Keratinocyte (primary cell): ENCODE data around the gene ELF1. TPM values are rescaled to one million over a fixed set of nuclear protein-coding genes. Genes with fewer than 3 reads are reported as not detected.

Experiments
- DNase-seq: peaks from one replicate; pipeline ENCODE4 v3.0.0-alpha.2; 2011; ENCODE audit warnings: low read depth, missing footprints, low spot score
- FAIRE-seq: peaks from 2 replicates; lab custom pipeline; 2011; peaks lifted over from hg19 to GRCh38; lab: Jason Lieb, UNC
- H2AFZ ChIP-seq: 2 replicates; pipeline ENCODE4 v1.6.0; 2012; ENCODE audit warnings: low read length, control low read depth, inconsistent platforms; ENCODE audit not compliant: control insufficient read depth
- H3K27ac ChIP-seq: 2 replicates; pipeline ENCODE4 v1.5.1; 2011; ENCODE audit warnings: low read length; ENCODE audit not compliant: control insufficient read depth, insufficient read depth
- H3K27me3 ChIP-seq: 3 replicates; pipeline ENCODE4 v1.6.0; 2011; ENCODE audit warnings: low read length; ENCODE audit not compliant: control insufficient read depth, insufficient read depth; ENCODE audit errors: extremely low read depth
- H3K36me3 ChIP-seq, 2 experiments: 2 replicates in 1 of 2; 3 replicates in 1 of 2; pipeline ENCODE4 v1.5.1; 2011; ENCODE audit warnings: low read length in 2 of 2, mild to moderate bottlenecking in 1 of 2; ENCODE audit not compliant: control insufficient read depth in 2 of 2, insufficient read depth in 2 of 2; ENCODE audit errors: extremely low read depth in 1 of 2
- H3K4me1 ChIP-seq: 3 replicates; pipeline ENCODE4 v1.5.1; 2011; ENCODE audit warnings: low read length; ENCODE audit not compliant: control insufficient read depth, insufficient read depth; ENCODE audit errors: extremely low read depth
- H3K4me2 ChIP-seq: 3 replicates; pipeline ENCODE4 v1.6.0; 2011; ENCODE audit warnings: low read depth, low read length; ENCODE audit not compliant: control insufficient read depth, insufficient read depth; ENCODE audit errors: extremely low read depth
- H3K4me3 ChIP-seq, 3 experiments: fragments of 200-600 bp in 1 of 3; sonication (generic) in 1 of 3; 2 replicates in 2 of 3; 3 replicates in 1 of 3; pipeline ENCODE4 v1.5.1; 2011 to 2016; ENCODE audit warnings: low read length in 3 of 3, mild to moderate bottlenecking in 3 of 3, control low read depth in 2 of 3, inconsistent platforms in 1 of 3, low read depth in 1 of 3, mixed read lengths in 1 of 3, mixed run types in 1 of 3, moderate library complexity in 1 of 3; ENCODE audit not compliant: control insufficient read depth in 2 of 3, insufficient read depth in 2 of 3; ENCODE audit errors: extremely low read depth in 1 of 3
- H3K79me2 ChIP-seq: 2 replicates; pipeline ENCODE4 v1.6.0; 2012; ENCODE audit warnings: low read length; ENCODE audit not compliant: control insufficient read depth, insufficient read depth
- H3K9ac ChIP-seq: 3 replicates; pipeline ENCODE4 v1.6.0; 2011; ENCODE audit warnings: low read length; ENCODE audit not compliant: control insufficient read depth, insufficient read depth; ENCODE audit errors: extremely low read depth
- H3K9me1 ChIP-seq: 3 replicates; pipeline ENCODE4 v1.6.0; 2011; ENCODE audit warnings: low read length; ENCODE audit not compliant: control insufficient read depth, insufficient read depth; ENCODE audit errors: extremely low read depth
- H3K9me3 ChIP-seq: 2 replicates; pipeline ENCODE4 v1.5.1; 2012; ENCODE audit warnings: low read depth, low read length; ENCODE audit not compliant: control insufficient read depth
- H4K20me1 ChIP-seq: 3 replicates; pipeline ENCODE4 v1.6.0; 2011; ENCODE audit warnings: low read length; ENCODE audit not compliant: control insufficient read depth, insufficient read depth; ENCODE audit errors: extremely low read depth
- CTCF ChIP-seq, 3 experiments: IDR thresholded peaks in 1 of 3; conservative IDR thresholded peaks in 1 of 3; optimal IDR thresholded peaks in 1 of 3; 2 replicates in 2 of 3; 3 replicates in 1 of 3; pipeline versions ENCODE3 to v1.5.1; 2011; ENCODE audit warnings: low read length in 3 of 3, mild to moderate bottlenecking in 3 of 3, moderate library complexity in 2 of 3, control low read depth in 1 of 3, inconsistent platforms in 1 of 3; ENCODE audit not compliant: insufficient read depth in 2 of 3; ENCODE audit errors: extremely low read depth in 1 of 3
- EZH2 ChIP-seq: IDR thresholded peaks from one replicate; pipeline ENCODE4 v1.6.1; 2012; ENCODE audit warnings: inconsistent platforms, mild to moderate bottlenecking, low read length, moderate library complexity
- dilution Hi-C: fragments of 300-500 bp; cut with MboI; formaldehyde crosslinking; loops from one replicate; pipeline ENCODE4 v1.7.0; 2020; ENCODE audit warnings: low sequenced_read_pairs; ENCODE audit not compliant: extremely low pct_ligation_motif_present
- polyA plus RNA-seq, 5 experiments: library from polyadenylated mRNA; depleted of rRNA in 3 of 5; stranded (reverse) in 3 of 5; stranded (forward) in 1 of 5; unstranded in 1 of 5; fragments of >200 nt; gene quantifications; 1 replicate in 1 of 5; 2 replicates in 3 of 5; 3 replicates in 1 of 5; pipeline versions ENCODE4 v1.2.1 to v1.2.3, GENCODE V29; 2011 to 2012; ENCODE audit warnings: missing spikeins in 2 of 5, low read depth in 1 of 5, low replicate concordance in 1 of 5

The ELF1 gene
- polyA plus RNA-seq, 1 donor (not counting 4 experiments of a cell fraction or from before 2014, with no cell fraction given) = 57.6 TPM

- H3K4me1 ChIP-seq = peaks cover 23% of the 10 kb centered on the region
- dilution Hi-C loops = no loop called here
- H3K9me1 ChIP-seq = no peaks in the 10 kb centered on the region
- peaks cover 5% of the 10 kb centered on the region for H4K20me1 ChIP-seq
- no peak overlapping the region for H3K4me2 ChIP-seq
- H3K4me3 ChIP-seq = no peak overlapping the region
- FAIRE-seq (no peak), DNase-seq (no peak)
- peaks cover 89% of the 10 kb centered on the region for H3K79me2 ChIP-seq
- H3K27ac ChIP-seq = no peak overlapping the region
- no peak overlapping the region for H3K9ac ChIP-seq
- H3K27me3 ChIP-seq = no peaks in the 10 kb centered on the region
- H3K36me3 ChIP-seq = peaks cover 3 to 10% of the 10 kb centered on the region in 2 experiments
- TF ChIP-seq CTCF (optimal IDR thresholded peaks at IDR 0.05 in 1 of 3, IDR thresholded peaks at IDR 0.05 in 1 of 3, conservative IDR thresholded peaks at IDR 0.05 in 1 of 3; ENCODE audit: extremely low read depth in 1 of 3, insufficient read depth in 2 of 3, low read length in 3 of 3) (no peak), EZH2 (no peak)
- H2AFZ ChIP-seq = no peak overlapping the region
- H3K9me3 ChIP-seq = no peaks in the 10 kb centered on the region
Measured at GRCh38 chr13:41011382-41011956, 7.6 kb downstream of the ELF1 start.

- Histone ChIP-seq H3K79me2 (peaks cover 90% of the 10 kb centered on the region), H3K9me3 (no peaks in the 10 kb centered on the region), H3K9me1 (no peaks in the 10 kb centered on the region), H3K9ac (no peak overlapping the region), H3K36me3 (peaks cover 3 to 6% of the 10 kb centered on the region in 2 experiments), H3K27me3 (no peaks in the 10 kb centered on the region), H3K4me1 (peaks cover 21% of the 10 kb centered on the region), H3K4me3 (no peak overlapping the region), H3K27ac (peak overlapping the region; percentile 71), H4K20me1 (peaks cover 5% of the 10 kb centered on the region), H3K4me2 (peak overlapping the region; percentile 32), H2AFZ (no peak overlapping the region)
- TF ChIP-seq CTCF (optimal IDR thresholded peaks at IDR 0.05 in 1 of 3, IDR thresholded peaks at IDR 0.05 in 1 of 3, conservative IDR thresholded peaks at IDR 0.05 in 1 of 3; ENCODE audit: extremely low read depth in 1 of 3, insufficient read depth in 2 of 3, low read length in 3 of 3) (no peak), EZH2 (no peak)
- dilution Hi-C loops = no loop called here
- DNase-seq (no peak), FAIRE-seq (peak; percentile 17)
Measured at GRCh38 chr13:41008349-41008980, 10.7 kb downstream of the ELF1 start.
